WTC11 (cell line): Measurements from ENCODE around the gene SAG. TPM values are rescaled to one million over a fixed set of nuclear protein-coding genes. Genes with fewer than 3 reads are reported as not detected.

Experiments
- ATAC-seq: fragments of 200-7000 bp; cut with Tn5 transposase; 2 replicates; pipeline ENCODE4 v1.10.0; 2021; ENCODE audit warnings: mild to moderate bottlenecking, moderate library complexity
- CTCF ChIA-PET: fragments of 300-600 bp; sonication (Branson Sonifier 250); formaldehyde crosslinking; loops from one replicate; lab custom pipeline; 2021; ENCODE audit warnings: antibody characterized with exemption; lab: Charles Lee
- POLR2A ChIA-PET: fragments of 350-600 bp; sonication (Branson Sonifier 250); formaldehyde crosslinking; loops from one replicate; lab custom pipeline; 2021; ENCODE audit warnings: antibody characterized with exemption; lab: Charles Lee
- DNase-seq: peaks from one replicate; pipeline ENCODE4 v3.0.0; 2021; ENCODE audit warnings: low spot score
- H3K27ac Mint-ChIP-seq: 2 replicates; pipeline ENCODE4 v1.8.0; 2021; ENCODE audit warnings: mixed read lengths
- H3K27me3 Mint-ChIP-seq: 2 replicates; pipeline ENCODE4 v1.8.0; 2021; ENCODE audit warnings: low read depth, mild to moderate bottlenecking, moderate library complexity, mixed read lengths
- H3K36me3 Mint-ChIP-seq: 2 replicates; pipeline ENCODE4 v1.8.0; 2021; ENCODE audit warnings: mixed read lengths
- H3K4me1 Mint-ChIP-seq: 2 replicates; pipeline ENCODE4 v1.8.0; 2022; ENCODE audit warnings: mixed read lengths
- H3K4me3 Mint-ChIP-seq: 2 replicates; pipeline ENCODE4 v1.8.0; 2021; ENCODE audit warnings: mild to moderate bottlenecking, moderate library complexity, mixed read lengths
- H3K9me3 Mint-ChIP-seq: 2 replicates; pipeline ENCODE4 v1.8.0; 2021; ENCODE audit warnings: mixed read lengths
- CTCF ChIP-seq: fragments of 200-600 bp; IDR thresholded peaks from 2 replicates; pipeline ENCODE4 v1.8.0; 2022; ENCODE audit warnings: antibody characterized with exemption
- E2F1 ChIP-seq: sonication (generic); formaldehyde crosslinking; IDR thresholded peaks from 2 replicates; pipeline ENCODE4 v1.8.0; 2022; ENCODE audit warnings: mild to moderate bottlenecking, missing genetic modification reagents
- EMX1 ChIP-seq: fragments of 250-450 bp; sonication (Bioruptor Pico); IDR thresholded peaks from 2 replicates; pipeline ENCODE4 v1.8.0; 2021; ENCODE audit warnings: mild to moderate bottlenecking
- GABPB1 ChIP-seq: sonication (generic); formaldehyde crosslinking; IDR thresholded peaks from 2 replicates; pipeline ENCODE4 v1.8.1; 2023; ENCODE audit warnings: mild to moderate bottlenecking, missing genetic modification reagents
- JAZF1 ChIP-seq: fragments of 250-450 bp; sonication (Bioruptor Pico); IDR thresholded peaks from 2 replicates; pipeline ENCODE4 v1.9.0; 2021; ENCODE audit warnings: moderate library complexity, mild to moderate bottlenecking, inconsistent platforms
- KAT7 ChIP-seq: sonication (generic); formaldehyde crosslinking; IDR thresholded peaks from 2 replicates; pipeline ENCODE4 v1.8.1; 2023; ENCODE audit warnings: missing genetic modification reagents, mild to moderate bottlenecking, borderline replicate concordance
- MYBL2 ChIP-seq: sonication (generic); formaldehyde crosslinking; IDR thresholded peaks from 2 replicates; pipeline ENCODE4 v1.8.1; 2023; ENCODE audit warnings: mild to moderate bottlenecking, moderate library complexity, missing genetic modification reagents
- NR1H2 ChIP-seq: sonication (generic); formaldehyde crosslinking; IDR thresholded peaks from 2 replicates; pipeline ENCODE4 v1.9.0; 2021; ENCODE audit warnings: mild to moderate bottlenecking, moderate library complexity, missing genetic modification reagents
- NR3C1 ChIP-seq: sonication (generic); formaldehyde crosslinking; conservative IDR thresholded peaks from 2 replicates; pipeline ENCODE4 v1.8.1; 2023; ENCODE audit warnings: low read depth, mild to moderate bottlenecking, missing genetic modification reagents
- PRDM15 ChIP-seq: sonication (generic); formaldehyde crosslinking; IDR thresholded peaks from 2 replicates; pipeline ENCODE4 v1.8.0; 2022; ENCODE audit warnings: missing genetic modification reagents
- SMAD3 ChIP-seq: sonication (generic); formaldehyde crosslinking; IDR thresholded peaks from 2 replicates; pipeline ENCODE4 v1.8.0; 2022; ENCODE audit warnings: missing genetic modification reagents, mild to moderate bottlenecking, borderline replicate concordance
- SMAD4 ChIP-seq: sonication (generic); formaldehyde crosslinking; IDR thresholded peaks from 2 replicates; pipeline ENCODE4 v1.8.0; 2022; ENCODE audit warnings: mild to moderate bottlenecking, missing genetic modification reagents
- ZBTB21 ChIP-seq: sonication (generic); formaldehyde crosslinking; IDR thresholded peaks from 2 replicates; pipeline ENCODE4 v1.8.1; 2023; ENCODE audit warnings: mild to moderate bottlenecking, missing genetic modification reagents, borderline replicate concordance
- ZNF121 ChIP-seq: sonication (generic); formaldehyde crosslinking; IDR thresholded peaks from 2 replicates; pipeline ENCODE4 v1.8.0; 2023; ENCODE audit warnings: missing genetic modification reagents
- ZNF232 ChIP-seq: sonication (generic); formaldehyde crosslinking; IDR thresholded peaks from 2 replicates; pipeline ENCODE4 v1.8.0; 2022; ENCODE audit warnings: mild to moderate bottlenecking, missing genetic modification reagents
- ZSCAN18 ChIP-seq: fragments of 250-450 bp; sonication (Bioruptor Pico); IDR thresholded peaks from 2 replicates; pipeline ENCODE4 v2.1.2; 2022; ENCODE audit warnings: mild to moderate bottlenecking, moderate library complexity
- total RNA-seq: library from RNA; stranded (reverse); gene quantifications from 3 replicates; pipeline ENCODE4 v1.2.3, GENCODE V29; 2021
- TF ChIP-seq, protein P1 (sequence below): fragments of 250-450 bp; sonication (Bioruptor Pico); IDR thresholded peaks from 2 replicates; pipeline ENCODE4 v1.9.0; 2021; ENCODE audit warnings: mild to moderate bottlenecking
- TF ChIP-seq, protein P2 (sequence below): fragments of 250-450 bp; sonication (Bioruptor Pico); IDR thresholded peaks from 2 replicates; pipeline ENCODE4 v1.8.0; 2021; ENCODE audit warnings: mild to moderate bottlenecking

Gene SAG
- total RNA-seq, 1 experiment from 2014 or later, result not detected

GRCh38 chr2:233358947-233359346 is 51.3 kb downstream of the SAG start:
- H3K27me3 Mint-ChIP-seq, result peaks cover 14% of the 10 kb centered on the region
- H3K27ac Mint-ChIP-seq, result no peak overlapping the region
- no peak for TF ChIP-seq KAT7 (CRISPR knock-in tag)
- no peak for TF ChIP-seq E2F1 (CRISPR knock-in tag)
- no peak for TF ChIP-seq NR3C1
- no peak for TF ChIP-seq JAZF1 (CRISPR knock-in tag)
- TF ChIP-seq NR1H2 (CRISPR knock-in tag), result no peak
- TF ChIP-seq, protein P1, sequence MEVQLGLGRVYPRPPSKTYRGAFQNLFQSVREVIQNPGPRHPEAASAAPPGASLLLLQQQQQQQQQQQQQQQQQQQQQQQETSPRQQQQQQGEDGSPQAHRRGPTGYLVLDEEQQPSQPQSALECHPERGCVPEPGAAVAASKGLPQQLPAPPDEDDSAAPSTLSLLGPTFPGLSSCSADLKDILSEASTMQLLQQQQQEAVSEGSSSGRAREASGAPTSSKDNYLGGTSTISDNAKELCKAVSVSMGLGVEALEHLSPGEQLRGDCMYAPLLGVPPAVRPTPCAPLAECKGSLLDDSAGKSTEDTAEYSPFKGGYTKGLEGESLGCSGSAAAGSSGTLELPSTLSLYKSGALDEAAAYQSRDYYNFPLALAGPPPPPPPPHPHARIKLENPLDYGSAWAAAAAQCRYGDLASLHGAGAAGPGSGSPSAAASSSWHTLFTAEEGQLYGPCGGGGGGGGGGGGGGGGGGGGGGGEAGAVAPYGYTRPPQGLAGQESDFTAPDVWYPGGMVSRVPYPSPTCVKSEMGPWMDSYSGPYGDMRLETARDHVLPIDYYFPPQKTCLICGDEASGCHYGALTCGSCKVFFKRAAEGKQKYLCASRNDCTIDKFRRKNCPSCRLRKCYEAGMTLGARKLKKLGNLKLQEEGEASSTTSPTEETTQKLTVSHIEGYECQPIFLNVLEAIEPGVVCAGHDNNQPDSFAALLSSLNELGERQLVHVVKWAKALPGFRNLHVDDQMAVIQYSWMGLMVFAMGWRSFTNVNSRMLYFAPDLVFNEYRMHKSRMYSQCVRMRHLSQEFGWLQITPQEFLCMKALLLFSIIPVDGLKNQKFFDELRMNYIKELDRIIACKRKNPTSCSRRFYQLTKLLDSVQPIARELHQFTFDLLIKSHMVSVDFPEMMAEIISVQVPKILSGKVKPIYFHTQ (CRISPR knock-in tag), result no peak
- TF ChIP-seq SMAD4 (CRISPR knock-in tag), result no peak
- H3K9me3 Mint-ChIP-seq, result no peaks in the 10 kb centered on the region
- peaks cover 22% of the 10 kb centered on the region for H3K4me1 Mint-ChIP-seq
- 0 out of 2 replicates have a peak, but pooled peaks cover 3% of the 10 kb centered on the region for H3K36me3 Mint-ChIP-seq
- DNase-seq, result no peak
- ATAC-seq, result no peak
- POLR2A ChIA-PET, result no interaction called here
- CTCF ChIA-PET, result interaction anchor here (0.6 kb wide), 1 partner anchor 320 kb away, joined by 3 read pairs; no protein-coding TSS in a partner anchor
- no peak overlapping the region for H3K4me3 Mint-ChIP-seq

DNA sequence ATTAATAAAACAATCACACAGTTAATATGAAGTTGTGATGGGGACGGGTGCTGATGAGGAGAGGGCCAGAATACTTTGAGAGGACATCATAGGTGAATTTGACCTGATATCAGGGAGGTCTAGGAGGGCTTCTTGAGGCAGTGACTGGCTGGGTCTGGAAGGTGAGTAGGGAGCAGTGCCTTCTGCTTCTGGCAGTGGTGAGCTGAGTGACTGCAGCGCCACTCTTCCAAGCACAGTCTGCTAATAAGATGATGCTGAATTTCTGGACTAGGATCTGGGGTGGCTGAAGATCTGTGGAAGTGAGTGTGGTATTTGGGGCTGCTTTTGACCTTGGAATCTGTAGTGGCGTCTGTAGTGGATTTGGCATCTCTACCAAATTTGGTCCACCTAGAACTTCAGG is 52.2 kb downstream of the SAG start:
- peaks cover 13% of the 10 kb centered on the region for H3K27me3 Mint-ChIP-seq
- DNase-seq (no peak), ATAC-seq (no peak)
- H3K4me3 Mint-ChIP-seq, result no peak overlapping the region
- H3K9me3 Mint-ChIP-seq, result no peaks in the 10 kb centered on the region
- POLR2A ChIA-PET, result no interaction called here
- peaks cover 21% of the 10 kb centered on the region for H3K4me1 Mint-ChIP-seq
- CTCF ChIA-PET, result no interaction called here
- TF ChIP-seq ZSCAN18, result no peak
- no peak for TF ChIP-seq ZBTB21 (CRISPR knock-in tag)
- no peak for TF ChIP-seq MYBL2 (CRISPR knock-in tag)
- no peak for TF ChIP-seq PRDM15 (CRISPR knock-in tag)
- TF ChIP-seq, protein P2, sequence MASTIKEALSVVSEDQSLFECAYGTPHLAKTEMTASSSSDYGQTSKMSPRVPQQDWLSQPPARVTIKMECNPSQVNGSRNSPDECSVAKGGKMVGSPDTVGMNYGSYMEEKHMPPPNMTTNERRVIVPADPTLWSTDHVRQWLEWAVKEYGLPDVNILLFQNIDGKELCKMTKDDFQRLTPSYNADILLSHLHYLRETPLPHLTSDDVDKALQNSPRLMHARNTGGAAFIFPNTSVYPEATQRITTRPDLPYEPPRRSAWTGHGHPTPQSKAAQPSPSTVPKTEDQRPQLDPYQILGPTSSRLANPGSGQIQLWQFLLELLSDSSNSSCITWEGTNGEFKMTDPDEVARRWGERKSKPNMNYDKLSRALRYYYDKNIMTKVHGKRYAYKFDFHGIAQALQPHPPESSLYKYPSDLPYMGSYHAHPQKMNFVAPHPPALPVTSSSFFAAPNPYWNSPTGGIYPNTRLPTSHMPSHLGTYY (CRISPR knock-in tag), result no peak
- no peak for TF ChIP-seq EMX1
- TF ChIP-seq CTCF, result no peak
- no peak for TF ChIP-seq ZNF232 (CRISPR knock-in tag)
- no peak for TF ChIP-seq SMAD3 (CRISPR knock-in tag)
- no peak for TF ChIP-seq ZNF121 (CRISPR knock-in tag)
- TF ChIP-seq GABPB1 (CRISPR knock-in tag), result no peak
- TF ChIP-seq, all 79 proteins: peak for 0
- H3K27ac Mint-ChIP-seq, result 0 out of 2 replicates have a peak overlapping the region, but pooled peaks have one; percentile 40
- 0 out of 2 replicates have a peak, but pooled peaks cover 3% of the 10 kb centered on the region for H3K36me3 Mint-ChIP-seq
